NT2/D1 (cell line): Measurements from ENCODE around the gene GADL1.

Experiments
- SUZ12 ChIP-seq: IDR thresholded peaks from 2 replicates; pipeline ENCODE4 v1.6.1; 2011; ENCODE audit not compliant: insufficient read length, insufficient read depth; ENCODE audit errors: extremely low read depth
- ZNF274 ChIP-seq: IDR thresholded peaks from 2 replicates; pipeline ENCODE4 v1.6.1; 2011; ENCODE audit warnings: mild to moderate bottlenecking, low read depth, low read length

GRCh38 chr3:30698549-30698948, 195.9 kb downstream of the GADL1 start:
- TF ChIP-seq ZNF274 (no peak), SUZ12 (no peak)
